Measurements from ENCODE around the gene SPATA31E1.

The SPATA31E1 gene

DNA sequence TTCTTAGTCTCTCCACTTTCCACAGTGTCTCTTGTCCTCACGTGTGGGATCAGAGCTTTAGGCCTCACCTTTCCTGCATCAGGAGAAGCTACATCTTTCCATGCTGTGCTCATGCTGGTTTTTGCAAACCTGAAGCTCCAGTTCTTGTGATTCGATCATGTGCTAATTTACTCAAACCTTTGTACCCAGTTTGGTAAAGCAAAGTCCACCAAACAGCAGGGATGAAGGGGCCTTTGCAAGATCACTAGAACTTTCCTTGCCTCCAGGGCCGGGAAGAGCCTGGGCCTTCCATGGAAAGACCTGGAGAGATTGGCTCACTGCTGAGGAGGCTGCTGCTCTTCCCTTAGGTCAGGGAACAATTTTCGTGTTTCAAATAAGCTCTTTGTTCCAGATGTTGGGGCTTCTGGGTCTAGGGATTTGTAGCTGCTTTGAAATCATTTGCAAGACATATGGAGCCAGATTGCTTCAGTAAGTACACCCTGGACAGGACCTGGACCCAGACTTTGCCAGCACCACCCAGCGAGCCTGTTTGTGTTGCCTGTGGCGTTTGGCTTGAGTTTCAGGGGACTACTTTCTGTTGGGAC is 18.7 kb upstream of the SPATA31E1 start:
- DNase-seq = no peak

DNA sequence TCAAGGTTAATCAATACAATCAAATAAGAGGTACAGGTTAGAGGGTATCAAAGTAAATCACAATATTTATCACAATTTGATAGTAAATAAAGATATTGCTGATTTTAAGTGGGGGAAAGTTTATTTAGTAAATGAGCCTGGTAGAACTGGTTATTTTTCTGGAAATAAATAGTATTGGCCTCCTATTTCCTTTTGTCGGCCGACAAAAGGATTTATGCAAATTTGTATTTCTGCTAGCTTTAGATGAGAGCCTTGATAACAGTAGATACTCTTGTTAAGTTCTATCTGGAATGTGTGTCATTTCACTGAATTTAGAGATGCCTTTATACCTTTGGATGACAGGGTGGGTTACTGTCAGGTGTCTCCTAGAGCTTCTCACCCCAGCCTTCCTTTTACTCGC is 17.8 kb upstream of the SPATA31E1 start:
- DNase-seq = no peak

DNA sequence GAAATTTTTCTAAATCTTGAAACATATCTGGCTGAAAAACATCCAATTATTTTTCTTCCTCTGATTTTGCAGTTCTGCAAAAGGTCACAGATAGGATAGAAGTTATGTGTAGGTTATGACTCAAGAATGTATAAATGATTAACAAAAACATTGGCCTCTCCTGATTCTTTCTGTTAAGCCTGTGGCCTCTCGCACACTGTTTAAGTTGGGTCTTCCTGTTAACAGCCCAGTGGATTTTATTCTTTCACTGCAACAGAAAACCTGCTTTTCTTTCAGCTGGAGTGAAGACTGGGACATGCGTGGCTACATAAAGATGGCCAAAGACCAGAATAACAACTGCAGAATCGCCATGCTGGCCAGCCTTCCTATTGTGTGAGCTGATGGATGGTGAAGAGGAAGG is 17.1 kb upstream of the SPATA31E1 start:
- no peak for DNase-seq

DNA sequence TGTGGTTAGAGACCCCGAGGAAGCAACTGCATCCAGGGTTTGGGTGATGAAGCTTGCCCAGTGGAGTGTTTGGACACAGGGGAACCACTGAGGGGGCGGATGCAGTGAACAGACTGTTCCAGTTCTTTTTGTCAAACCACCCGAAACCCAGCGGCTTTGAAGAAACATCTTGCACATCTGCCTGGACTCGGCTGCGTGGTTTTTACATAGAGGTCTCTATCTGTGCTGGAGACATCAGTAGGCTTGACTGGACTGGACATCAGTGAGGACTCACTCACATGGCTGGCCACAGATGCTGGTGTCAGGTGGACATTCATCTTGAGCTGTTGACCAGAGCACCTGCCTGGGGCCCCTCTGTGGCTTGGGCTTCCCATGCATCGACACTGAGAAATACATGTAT is 15.3 kb upstream of the SPATA31E1 start:
- no peak for DNase-seq

DNA sequence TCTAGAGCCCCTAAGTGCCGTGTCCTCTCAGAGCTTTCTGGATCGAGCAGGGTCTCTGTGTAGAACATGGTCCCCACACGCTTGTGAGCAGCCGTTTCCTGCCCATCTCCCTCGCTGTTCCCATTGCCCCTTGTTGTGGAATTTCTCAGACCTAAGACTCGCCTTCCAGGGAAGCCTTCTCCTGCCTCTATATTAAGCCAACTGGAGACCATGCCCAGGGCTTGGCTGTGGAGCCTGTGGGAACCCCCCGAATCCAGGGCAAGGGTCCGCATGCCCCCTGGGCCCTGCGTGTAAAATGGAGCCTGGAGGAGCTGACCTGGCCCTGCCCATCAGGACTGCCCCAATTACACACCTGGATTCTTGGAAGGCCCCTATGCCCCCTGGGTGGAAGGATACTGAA is 14.5 kb upstream of the SPATA31E1 start:
- DNase-seq = no peak

DNA sequence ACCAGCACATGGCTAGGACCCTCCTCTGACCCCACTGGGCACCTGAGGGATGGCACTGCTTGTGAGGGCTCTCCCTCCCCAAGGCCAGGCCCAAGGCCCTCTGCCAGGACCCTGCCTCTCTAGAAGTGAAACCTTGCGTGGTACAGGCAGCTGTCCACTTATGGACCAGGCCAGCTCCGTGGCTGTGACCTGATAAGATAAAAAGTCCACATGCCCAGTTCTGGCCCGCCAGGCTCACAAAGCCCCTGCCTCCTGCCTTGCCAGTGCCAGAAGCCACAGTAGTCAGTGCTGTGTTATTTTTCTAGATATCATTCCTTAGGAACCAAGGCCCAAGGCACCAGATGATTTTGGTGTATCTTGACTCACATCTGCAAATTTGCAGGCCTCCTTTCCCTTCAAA is 14.0 kb upstream of the SPATA31E1 start:
- DNase-seq = no peak

DNA sequence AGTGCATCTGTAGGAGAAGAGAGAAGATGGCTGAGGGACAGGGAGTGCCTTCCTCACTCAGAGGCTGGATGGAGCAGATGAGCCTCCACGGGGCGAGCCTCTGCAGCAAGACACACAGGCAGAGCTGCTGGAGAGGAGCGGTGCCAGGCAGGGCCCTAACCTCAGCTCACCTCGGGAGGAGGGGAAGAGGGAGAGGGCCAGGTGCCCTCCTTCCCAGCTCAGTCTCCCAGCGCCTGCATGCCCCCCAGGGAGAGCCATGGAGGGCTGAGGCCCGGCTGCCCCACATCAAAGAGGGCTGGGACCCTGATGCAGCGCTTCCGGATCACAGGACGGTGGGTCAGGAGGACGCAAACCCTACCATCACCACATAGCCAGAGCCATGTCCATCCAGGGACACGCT is 13.6 kb upstream of the SPATA31E1 start:
- no peak for DNase-seq

DNA sequence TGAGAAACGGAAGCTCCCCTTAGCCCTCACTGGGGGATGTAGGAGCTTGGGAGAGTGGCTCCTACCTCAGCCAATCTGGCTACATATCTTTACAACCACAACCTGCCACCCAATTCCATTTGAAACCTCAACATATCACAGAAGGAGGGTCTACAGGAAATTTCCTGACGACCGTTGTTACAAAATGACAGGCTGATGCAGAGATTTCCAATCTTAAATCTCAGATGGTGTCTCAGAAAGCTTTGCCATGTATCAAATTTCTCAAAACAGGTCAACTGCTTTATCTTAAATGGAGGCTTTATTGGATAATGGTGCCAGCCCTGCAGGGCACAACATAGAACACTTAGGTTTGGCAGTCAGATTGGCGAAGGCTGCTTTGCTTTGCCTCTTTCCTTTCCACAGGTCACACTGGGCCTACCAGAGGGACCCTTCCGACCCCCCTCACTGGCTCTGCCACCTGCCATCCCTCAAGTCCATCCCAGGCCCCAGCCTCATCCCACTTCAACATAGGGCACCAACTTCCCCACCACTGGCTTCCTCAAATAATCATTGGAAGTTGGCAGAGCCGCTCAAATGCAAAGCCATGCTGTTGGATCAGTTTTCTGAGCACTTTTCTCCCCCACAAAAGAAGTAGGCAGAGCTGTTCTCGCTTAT is 11.1 kb upstream of the SPATA31E1 start:
- DNase-seq = no peak

DNA sequence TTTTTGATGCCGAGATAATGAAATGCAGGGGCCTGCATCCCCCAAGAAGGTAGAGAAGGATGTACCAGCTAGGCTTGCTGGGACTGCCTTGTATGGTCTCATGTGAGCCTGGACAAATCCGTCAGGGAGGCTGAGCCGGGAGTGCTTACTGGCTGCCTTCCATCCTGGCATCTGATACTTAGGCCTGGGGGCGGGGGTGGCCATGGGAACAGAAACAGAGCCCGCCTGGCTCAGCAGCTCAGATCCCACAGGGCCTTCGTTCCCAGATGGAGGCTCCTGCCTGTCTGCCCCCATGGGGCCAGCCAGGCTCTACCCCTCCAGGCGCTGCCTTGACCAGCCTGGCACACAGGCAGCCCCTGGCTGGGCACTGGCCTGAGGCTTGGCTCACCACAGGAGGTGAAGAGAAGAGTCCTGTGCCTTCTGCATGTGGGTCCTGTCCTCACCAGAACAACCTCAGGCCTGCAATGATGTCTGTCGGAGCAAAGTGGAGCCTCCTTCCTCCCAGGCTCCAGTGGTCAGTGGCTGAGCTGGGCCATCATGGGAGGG is 10.5 kb upstream of the SPATA31E1 start:
- DNase-seq = no peak

DNA sequence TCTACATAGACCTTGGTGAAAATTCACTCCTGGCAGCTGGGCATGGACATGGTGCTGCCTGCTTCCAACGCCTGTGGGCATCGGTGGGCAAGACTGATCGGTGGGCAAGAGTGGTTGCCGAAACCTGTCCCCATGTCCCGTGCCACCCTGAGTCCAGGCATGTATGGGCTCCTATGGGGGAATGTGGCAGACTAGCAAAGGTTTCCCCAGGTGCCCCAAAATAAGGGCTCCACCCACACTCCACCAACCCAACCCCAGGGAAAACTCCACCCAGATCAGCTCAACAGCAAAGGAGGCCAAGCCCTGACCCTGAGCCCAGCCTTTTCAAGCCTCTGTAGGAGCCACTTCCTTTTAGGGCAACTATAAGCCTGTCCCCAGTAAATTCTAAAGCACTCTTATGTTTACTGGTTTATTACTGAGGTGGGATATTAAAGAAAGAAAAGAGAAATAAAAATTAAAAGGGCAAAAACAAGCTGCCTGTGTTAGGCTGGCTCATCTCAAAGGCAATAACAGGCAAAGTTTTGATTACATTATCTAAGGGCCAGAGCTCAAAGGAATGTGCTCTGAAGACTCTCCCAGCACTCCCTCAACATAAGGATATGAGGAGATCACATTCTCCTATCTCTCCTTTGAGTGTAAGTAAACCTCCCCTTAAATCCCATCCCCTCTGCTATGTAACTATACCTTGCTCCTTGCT is 8.9 kb upstream of the SPATA31E1 start:
- no peak for DNase-seq

DNA sequence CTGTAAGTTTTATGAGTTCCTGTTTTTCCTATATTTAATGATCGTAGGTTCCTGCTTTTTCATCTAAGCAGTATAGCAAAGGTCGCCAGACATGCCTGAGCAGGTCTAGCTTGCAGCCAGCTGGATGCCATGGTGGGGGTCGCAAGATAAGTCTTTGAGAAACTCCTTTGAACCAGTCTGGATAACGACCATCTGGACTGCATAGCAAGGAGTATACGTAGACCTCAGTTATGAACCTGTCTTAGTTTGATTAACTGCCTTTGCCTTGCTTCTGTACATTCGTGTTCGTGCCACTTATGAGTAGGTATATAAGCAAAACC is 8.4 kb upstream of the SPATA31E1 start:
- no peak for DNase-seq

DNA sequence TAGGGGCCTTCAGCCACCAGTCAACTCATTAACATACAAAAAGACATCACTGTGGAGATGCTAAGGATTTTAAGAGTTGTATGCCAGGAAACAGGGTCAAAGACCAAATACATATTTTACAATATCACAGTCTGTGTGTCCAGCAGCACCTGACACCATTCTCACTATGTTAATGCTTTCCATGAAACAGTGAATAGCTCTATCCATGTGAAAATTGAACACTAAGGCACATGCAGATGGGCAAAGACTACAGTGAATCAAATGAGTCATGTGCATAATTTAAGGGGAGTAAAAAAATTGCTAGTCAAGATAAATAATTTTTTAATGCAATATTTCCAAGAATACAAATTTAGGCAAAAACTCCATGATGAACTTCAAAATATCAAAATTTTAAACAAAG is 7.6 kb upstream of the SPATA31E1 start:
- no peak for DNase-seq

DNA sequence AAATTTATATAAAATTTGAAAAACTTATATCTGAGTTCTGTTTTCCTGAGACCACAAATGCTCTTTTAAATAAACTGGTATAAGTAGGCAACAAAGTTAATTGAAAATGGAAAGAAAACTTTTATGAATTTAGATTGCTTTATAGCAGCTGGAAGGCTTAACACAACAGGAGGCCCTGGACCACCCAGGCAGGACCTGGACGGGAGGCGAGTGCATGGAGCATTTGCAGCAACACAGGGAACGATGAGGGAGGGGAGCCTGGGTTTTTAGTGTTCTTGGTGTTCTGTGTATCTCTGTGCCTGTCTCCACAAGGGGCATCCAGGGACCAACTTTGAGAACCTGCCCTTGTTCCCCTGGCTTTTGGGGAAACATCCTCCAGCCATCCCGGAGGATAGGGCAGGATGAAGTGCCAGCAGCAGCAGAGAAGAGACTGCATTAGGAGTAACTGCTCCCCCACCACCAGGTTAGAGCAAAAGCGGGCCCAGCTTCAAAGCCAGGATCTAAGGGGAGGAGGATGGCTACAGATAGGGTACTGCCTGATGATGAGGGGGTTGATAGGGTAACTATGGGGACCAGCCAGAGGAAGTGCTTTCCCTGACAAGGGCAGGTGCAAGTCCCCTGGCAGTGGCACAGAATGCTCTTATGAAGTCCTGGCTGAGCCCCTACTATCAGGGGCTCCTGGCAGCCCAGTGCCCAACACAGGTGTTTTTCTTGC is 6.7 kb upstream of the SPATA31E1 start:
- no peak for DNase-seq

DNA sequence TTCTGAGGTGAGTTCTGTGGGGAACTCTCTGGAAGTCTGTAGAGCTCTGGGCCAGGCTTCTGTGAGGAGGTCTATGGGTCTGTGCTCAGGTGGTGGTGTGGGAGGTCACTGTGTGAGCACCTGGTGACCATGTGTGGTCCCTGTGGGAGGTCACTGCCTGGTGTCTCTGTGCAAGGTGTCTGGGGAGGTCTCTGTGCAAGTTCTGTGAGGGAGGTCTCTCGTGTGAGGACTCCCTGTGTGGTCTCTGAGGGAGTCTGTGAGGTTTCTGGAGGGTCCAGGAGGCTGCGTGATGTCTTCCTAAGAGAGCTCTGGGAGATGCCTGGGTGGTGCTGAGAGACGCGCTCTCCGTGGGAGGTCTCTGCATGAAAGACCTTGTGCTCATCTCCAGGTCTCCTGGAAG is 6.0 kb upstream of the SPATA31E1 start:
- no peak for DNase-seq

DNA sequence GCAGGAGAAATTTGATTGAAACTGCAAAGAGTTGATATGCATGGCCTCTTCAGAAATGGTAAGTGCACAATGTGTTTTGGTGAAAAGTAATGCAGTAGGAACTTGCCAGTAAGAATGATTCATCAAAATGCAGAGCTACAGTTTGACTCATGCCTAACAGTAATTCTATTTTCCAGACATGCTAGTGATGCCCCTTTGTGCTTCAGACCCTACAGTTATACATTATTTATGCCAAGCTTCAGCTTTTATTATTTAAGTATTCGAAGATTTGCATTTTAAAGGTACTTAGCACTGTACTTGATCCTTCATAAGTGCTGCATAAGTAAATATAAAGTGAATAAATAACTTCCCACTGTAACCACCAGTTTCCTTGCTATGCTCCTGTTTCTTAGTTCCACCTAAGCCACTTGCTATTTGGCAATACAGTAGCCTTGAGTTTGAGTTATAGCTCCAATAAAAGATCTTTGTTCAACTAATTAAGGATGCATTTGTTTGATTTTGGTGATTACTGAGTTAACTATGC is 3.6 kb upstream of the SPATA31E1 start:
- peak; percentile 27 for DNase-seq

DNA sequence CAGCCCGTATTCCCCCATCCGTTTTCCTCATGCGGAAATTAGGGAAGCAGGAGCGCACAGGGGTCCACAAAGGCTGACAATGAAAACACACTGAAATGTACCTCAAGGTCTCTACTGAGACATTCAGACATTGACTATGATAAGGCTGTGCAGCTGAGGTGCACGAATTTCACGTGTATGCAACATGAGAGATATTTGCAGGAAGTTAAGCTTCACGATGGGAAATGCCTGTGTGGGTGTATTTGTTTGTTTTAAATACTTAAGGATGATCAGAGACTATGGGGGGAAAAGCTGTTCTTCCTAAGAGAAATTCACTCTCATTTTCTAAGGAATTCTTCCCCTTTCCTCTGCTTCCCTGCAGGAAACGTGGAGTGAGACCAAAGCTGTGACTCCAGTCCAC is 2.6 kb upstream of the SPATA31E1 start:
- DNase-seq = no peak

DNA sequence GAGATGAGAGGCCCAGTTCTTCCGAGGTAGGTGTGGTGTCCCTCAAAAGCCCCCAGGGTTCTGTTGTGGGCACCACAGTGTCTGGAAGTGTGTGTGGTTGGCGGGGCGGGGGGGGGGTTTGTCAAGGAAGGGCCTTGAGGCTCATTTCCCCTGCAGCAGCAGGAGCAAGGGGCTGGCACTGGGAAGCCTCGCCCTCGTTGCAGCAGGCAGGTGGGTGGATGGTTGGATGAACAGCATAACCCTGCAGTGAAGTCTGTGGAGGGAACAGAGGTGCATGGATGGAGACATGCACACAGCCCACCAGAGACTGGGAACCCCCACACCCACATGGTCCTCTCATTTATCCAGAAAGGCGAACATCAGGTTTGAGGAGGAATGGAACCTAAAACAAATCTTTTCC is 2.0 kb upstream of the SPATA31E1 start:
- DNase-seq = no peak

DNA sequence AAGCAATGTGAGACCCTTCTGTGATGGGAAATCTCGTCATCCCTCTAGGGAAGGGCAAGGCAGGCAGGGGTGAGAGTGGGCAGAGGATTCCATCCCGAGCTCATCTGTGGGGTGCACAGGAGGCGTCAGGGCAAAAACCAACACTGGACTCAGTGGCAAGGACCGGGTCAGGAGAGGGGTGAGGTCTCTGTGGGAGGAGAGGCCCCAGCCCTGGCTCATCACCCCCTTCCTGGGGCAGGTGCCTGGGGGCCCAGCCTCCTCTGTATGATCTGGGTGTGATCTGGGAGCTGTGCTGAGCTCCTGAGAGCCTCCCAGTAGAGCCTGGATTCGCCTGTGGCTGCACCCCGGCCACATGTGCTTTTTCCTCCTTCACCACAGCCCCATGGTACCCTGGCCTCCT is 597 bp downstream of the SPATA31E1 start:
- no peak for DNase-seq

DNA sequence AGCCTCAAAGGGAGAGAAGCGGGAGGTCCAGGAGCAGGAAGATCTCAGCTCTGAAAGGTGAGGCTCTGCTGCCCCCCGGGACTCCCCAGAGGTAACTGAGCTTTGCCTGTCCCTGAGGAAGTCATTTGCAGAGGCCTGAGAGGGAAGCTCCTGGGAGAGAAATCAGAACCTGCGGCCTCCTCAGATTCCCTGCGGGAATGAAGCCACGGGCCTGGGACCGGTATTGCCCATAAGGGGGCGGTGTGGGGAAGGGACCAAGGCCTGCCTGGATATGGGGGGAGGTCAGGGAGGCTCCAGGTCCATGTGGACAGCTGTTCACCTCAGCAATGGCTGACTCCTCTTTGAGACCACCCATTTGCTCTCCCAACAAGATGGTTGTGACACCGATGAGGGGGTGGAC is 1.3 kb downstream of the SPATA31E1 start:
- no peak for DNase-seq

DNA sequence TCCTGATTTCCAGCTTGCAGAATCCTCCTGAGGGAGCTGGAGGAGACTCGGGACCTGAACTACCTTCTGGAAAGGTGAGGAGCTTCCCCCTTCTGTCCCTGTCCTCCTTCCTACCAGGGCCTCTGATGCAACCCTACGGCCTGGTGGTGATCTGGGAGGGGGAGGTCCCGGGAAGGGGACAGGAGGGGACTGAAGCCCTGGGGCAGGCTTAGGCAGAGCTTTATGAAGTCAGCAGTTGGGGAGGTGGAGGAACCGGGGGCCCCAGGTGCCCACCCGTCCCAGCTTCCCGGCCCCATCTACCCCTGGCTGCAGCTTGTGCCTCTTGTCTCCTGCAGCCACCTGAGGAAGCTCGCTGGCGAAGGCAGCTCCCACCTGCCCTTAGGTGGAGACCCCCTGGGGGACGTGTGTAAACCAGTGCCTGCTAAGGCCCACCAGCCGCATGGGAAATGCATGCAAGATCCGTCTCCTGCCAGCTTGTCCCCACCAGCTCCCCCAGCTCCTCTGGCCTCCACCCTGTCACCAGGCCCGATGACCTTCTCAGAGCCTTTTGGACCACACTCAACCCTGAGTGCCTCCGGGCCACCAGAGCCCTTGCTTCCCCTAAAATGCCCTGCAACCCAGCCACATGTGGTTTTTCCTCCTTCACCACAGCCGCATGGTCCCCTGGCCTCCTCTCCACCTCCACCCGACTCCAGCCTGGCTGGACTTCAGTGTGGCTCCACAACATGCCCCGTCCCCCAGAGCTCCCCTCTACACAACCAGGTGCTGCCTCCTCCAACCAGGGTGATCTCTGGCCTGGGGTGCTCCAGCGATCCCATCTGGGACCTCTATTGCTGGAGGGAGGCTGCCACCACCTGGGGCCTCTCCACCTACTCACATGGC is 2.1 kb downstream of the SPATA31E1 start:
- DNase-seq = no peak

DNA sequence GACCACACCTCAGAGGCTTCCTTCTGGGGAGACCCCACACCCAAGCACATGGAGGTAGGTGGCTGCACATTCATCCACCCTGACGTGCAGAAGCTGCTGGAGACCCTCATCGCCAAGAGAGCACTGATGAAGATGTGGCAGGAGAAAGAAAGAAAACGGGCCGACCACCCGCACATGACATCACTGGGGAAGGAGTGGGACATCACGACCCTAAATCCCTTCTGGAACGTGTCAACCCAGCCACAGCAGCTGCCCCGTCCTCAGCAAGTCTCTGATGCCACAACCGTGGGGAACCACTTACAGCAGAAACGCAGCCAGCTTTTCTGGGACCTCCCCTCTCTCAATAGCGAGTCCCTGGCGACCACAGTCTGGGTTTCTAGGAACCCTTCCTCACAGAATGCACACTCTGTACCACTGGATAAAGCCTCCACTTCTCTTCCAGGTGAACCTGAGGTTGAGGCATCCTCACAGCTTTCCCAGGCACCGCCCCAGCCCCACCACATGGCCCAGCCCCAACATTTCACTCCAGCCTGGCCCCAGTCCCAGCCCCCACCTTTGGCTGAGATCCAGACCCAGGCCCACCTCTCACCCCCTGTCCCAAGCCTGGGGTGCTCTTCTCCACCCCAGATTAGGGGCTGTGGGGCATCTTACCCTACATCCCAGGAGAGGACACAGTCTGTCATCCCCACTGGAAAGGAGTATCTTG is 3.0 kb downstream of the SPATA31E1 start:
- no peak for DNase-seq
